ENCODE data around the gene CD209.

Gene CD209

DNA sequence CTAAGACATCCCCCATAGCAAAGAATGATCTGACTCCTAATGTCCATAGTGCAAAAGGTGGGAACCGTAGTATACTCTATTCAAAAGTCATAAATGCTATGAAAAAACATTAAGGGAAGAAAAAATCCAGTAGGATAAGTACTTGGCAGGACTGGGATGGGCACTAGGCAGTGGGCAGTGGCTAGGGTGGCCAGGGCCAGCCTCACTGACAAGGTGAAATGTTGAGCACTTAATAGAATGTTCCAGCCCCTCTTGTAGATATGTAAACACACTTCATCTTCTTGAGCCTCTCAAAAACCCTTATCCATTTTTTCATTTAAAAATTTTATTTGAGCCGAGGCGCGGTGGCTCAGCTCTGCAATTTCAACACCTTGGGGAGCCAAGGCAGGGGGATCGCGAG is 14.0 kb downstream of the CD209 start:
- no peaks in the 10 kb centered on the region for H3K27me3 ChIP-seq (ENCODE audit: insufficient read depth, low read depth, severe bottlenecking)

DNA sequence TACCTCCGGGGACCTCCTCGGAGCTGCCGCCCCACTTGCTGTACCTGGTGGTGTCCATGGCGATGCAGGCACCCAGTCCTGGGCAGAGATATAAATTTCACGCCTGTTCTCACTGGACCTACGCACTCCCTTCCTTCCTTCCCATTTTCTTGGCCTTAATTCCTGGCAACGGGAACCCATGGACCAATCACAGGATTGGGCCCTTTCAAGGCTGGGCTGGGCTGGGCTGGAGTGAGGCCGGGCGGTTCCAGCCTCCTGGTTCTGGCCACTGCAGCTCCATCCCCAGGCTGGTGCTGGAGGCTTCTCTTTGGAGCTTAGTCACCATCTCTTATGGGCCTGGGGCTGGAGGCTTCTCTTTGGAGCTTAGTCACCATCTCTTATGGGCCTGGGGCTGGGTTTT is 15.3 kb downstream of the CD209 start, which contains the start of gene CLEC4G:
TSS of gene CLEC4G (minus strand) at position 66 of the 400 bp plus-strand sequence. CDS start at position 58, 8 bp downstream.
- Histone ChIP-seq H3K27me3 (ENCODE audit: insufficient read depth, low read depth, severe bottlenecking) (no peaks in the 10 kb centered on the region), H3K4me3 (ENCODE audit: low read depth, low read length) (no peak within 1 kb of the TSS), H3K9me3 (ENCODE audit: severe bottlenecking) (no peaks in the 10 kb centered on the region), H3K27ac (no peak within 1 kb of the TSS), H3K36me3 (no peaks in the 10 kb centered on the region)
- no peak for DNase-seq
- TF ChIP-seq, protein P1, sequence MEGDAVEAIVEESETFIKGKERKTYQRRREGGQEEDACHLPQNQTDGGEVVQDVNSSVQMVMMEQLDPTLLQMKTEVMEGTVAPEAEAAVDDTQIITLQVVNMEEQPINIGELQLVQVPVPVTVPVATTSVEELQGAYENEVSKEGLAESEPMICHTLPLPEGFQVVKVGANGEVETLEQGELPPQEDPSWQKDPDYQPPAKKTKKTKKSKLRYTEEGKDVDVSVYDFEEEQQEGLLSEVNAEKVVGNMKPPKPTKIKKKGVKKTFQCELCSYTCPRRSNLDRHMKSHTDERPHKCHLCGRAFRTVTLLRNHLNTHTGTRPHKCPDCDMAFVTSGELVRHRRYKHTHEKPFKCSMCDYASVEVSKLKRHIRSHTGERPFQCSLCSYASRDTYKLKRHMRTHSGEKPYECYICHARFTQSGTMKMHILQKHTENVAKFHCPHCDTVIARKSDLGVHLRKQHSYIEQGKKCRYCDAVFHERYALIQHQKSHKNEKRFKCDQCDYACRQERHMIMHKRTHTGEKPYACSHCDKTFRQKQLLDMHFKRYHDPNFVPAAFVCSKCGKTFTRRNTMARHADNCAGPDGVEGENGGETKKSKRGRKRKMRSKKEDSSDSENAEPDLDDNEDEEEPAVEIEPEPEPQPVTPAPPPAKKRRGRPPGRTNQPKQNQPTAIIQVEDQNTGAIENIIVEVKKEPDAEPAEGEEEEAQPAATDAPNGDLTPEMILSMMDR (IDR thresholded peaks at IDR 0.05; ENCODE audit: low read depth, low read length) = no peak

More for the DNA sequence above, 14.0 kb downstream of the CD209 start:
- H3K36me3 ChIP-seq = no peaks in the 10 kb centered on the region
- DNase-seq = no peak
- TF ChIP-seq, protein P1 (IDR thresholded peaks at IDR 0.05; ENCODE audit: low read depth, low read length) = no peak
- no peaks in the 10 kb centered on the region for H3K9me3 ChIP-seq (ENCODE audit: severe bottlenecking)
- H3K27ac ChIP-seq = no peak overlapping the region
- no peak overlapping the region for H3K4me3 ChIP-seq (ENCODE audit: low read depth, low read length)

DNA sequence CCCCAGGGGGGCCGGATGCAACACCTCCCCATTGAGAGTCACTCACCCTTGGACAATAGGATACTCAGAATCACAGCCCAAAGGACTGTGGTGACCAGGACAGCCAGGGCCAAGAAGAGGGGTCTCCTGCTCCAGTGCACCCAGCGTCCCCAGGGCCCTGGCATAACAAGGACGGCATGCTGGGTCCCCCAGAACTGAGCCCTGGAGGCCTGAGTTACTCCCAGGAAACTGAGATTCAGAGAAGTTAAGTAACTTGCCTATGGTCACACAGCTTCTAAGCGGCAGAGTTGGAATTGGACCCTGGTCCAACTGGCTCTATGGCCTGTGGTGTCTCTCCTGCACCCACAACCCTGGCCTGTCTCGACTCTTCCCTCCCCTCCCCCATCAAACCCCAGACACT is 15.7 kb downstream of the CD209 start:
- Histone ChIP-seq H3K9me3 (ENCODE audit: severe bottlenecking) (no peaks in the 10 kb centered on the region), H3K27me3 (ENCODE audit: insufficient read depth, low read depth, severe bottlenecking) (no peaks in the 10 kb centered on the region), H3K4me3 (ENCODE audit: low read depth, low read length) (no peak overlapping the region), H3K36me3 (no peaks in the 10 kb centered on the region), H3K27ac (no peak overlapping the region)
- TF ChIP-seq, protein P1 (IDR thresholded peaks at IDR 0.05; ENCODE audit: low read depth, low read length) = no peak
- DNase-seq = no peak

DNA sequence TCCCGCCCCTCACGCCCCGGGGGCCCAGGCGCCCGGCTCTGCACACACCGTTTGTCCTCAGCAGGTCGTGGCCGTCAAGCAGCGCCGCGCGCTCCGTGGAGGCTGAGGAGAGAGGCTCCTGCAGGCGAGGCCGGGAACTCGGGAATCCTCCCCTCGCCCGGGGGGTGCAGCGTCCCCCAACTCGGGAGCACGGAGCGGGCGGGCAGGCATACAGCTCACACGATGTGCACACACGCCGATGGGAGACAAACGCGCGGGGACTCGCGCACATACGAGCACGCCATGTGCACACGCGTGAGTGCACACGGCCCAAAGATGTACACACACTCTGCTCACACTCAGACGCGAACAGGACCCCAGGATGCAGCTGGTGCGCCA is 16.1 kb downstream of the CD209 start:
- Histone ChIP-seq H3K27me3 (ENCODE audit: insufficient read depth, low read depth, severe bottlenecking) (no peaks in the 10 kb centered on the region), H3K4me3 (ENCODE audit: low read depth, low read length) (no peak overlapping the region), H3K36me3 (no peaks in the 10 kb centered on the region), H3K27ac (no peak overlapping the region), H3K9me3 (ENCODE audit: severe bottlenecking) (no peaks in the 10 kb centered on the region)
- no peak for DNase-seq
- TF ChIP-seq, protein P1 (IDR thresholded peaks at IDR 0.05; ENCODE audit: low read depth, low read length) = no peak

DNA sequence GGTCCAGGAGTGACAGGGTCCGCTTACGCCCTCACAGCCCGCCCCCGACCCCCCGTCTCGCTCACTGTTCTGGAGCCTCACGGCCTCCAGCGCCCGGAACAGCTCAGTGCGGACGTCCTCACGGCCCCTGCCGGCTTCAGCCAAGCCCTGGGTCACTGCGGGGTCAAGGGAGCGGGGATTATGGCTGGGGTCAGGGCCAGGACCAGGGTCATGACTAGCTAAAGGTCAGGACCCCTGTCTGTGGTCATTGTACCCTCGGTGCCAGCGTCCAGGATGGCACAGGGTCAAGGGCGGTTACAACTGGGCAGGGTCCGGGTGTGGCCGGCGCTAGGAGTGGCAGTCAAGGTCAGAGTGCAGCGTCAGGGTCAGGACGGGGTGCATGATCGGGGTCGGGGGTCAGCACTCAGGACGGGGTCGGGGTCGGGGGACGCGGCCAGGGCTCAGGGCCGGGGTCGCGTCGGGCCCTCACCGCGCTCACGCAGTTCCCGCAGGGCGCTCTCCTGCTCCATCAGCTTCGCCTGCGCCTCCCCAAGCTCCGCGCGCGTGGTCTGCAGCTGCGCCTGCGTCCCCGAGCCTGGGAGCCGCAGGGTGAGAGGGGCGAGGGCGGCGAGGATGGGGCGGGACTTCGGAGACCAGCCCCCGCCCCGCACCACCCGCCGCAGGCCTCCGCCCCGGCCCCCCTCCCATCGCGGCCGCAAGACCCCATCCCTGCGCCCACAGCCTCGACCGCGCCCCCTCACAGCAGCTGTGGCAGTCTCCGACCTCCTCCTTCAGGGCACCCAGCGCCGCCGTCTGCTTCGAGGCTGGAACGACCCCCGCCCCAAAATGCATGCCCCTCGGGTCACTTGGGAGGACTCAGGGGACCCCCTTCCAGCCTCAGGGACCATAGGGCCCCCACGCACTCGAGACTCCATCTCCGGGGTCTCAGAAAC is 16.8 kb downstream of the CD209 start:
- TF ChIP-seq, protein P1 (IDR thresholded peaks at IDR 0.05; ENCODE audit: low read depth, low read length) = no peak
- H3K9me3 ChIP-seq (ENCODE audit: severe bottlenecking) = no peaks in the 10 kb centered on the region
- H3K27ac ChIP-seq = no peak overlapping the region
- DNase-seq = no peak
- H3K36me3 ChIP-seq = no peaks in the 10 kb centered on the region
- no peak overlapping the region for H3K4me3 ChIP-seq (ENCODE audit: low read depth, low read length)
- no peaks in the 10 kb centered on the region for H3K27me3 ChIP-seq (ENCODE audit: insufficient read depth, low read depth, severe bottlenecking)

Data from WERI-Rb-1 (cell line).